Fibroblast of the aortic adventitia (primary cell): ENCODE measurements around the gene PTPRB. TPM values are rescaled to one million over a fixed set of nuclear protein-coding genes. Genes with fewer than 3 reads are reported as not detected.

ENCODE experiments used
- DNase-seq: peaks from one replicate; pipeline ENCODE4 v3.0.0-alpha.2; 2010; ENCODE audit warnings: low read depth
- H3K4me3 ChIP-seq: 2 replicates; pipeline ENCODE4 v1.5.1; 2011; ENCODE audit warnings: low read depth, mild to moderate bottlenecking, control low read depth, low read length, moderate library complexity
- total RNA-seq: library from RNA; depleted of rRNA; stranded (reverse); fragments of >200 nt; gene quantifications from 2 replicates; pipeline ENCODE4 v1.2.3, GENCODE V29; 2012; ENCODE audit warnings: low replicate concordance
- TF ChIP-seq, protein P1 (sequence below): IDR thresholded peaks from 2 replicates; pipeline ENCODE4 v1.5.1; 2011; ENCODE audit warnings: mild to moderate bottlenecking, low read length, control low read depth, inconsistent platforms; ENCODE audit not compliant: insufficient read depth

PTPRB gene
- total RNA-seq, 1 donor: 3.6 TPM

- DNase-seq: no peak
- TF ChIP-seq, protein P1, sequence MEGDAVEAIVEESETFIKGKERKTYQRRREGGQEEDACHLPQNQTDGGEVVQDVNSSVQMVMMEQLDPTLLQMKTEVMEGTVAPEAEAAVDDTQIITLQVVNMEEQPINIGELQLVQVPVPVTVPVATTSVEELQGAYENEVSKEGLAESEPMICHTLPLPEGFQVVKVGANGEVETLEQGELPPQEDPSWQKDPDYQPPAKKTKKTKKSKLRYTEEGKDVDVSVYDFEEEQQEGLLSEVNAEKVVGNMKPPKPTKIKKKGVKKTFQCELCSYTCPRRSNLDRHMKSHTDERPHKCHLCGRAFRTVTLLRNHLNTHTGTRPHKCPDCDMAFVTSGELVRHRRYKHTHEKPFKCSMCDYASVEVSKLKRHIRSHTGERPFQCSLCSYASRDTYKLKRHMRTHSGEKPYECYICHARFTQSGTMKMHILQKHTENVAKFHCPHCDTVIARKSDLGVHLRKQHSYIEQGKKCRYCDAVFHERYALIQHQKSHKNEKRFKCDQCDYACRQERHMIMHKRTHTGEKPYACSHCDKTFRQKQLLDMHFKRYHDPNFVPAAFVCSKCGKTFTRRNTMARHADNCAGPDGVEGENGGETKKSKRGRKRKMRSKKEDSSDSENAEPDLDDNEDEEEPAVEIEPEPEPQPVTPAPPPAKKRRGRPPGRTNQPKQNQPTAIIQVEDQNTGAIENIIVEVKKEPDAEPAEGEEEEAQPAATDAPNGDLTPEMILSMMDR: no peak
- no peak overlapping the region for H3K4me3 ChIP-seq
Observed at GRCh38 chr12:70467918-70468733, 169.1 kb downstream of the PTPRB start.

GRCh38 chr12:70467476-70467875 lies 169.8 kb downstream of the PTPRB start:
- TF ChIP-seq, protein P1: no peak
- DNase-seq: no peak
- H3K4me3 ChIP-seq: no peak overlapping the region

DNA sequence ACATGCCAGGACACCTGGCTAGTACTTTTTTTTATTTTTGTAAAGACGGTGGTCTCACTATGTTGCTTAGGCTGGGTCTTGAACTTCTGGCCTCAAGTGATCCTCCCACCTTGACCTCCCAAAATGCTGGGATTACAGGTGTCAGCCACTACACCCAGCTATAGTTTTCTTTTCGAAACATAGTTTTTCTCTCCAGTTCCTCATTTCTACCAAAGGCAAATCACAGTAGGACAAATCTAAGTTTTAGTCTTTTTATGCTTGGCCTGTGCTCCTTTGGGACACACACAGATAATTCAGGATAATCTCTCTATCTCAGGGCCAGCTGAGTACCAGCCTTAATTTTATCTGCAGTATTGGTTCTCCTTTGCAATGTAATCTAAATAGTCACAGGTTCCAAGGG lies 170.5 kb downstream of the PTPRB start:
- TF ChIP-seq, protein P1: no peak
- DNase-seq: no peak
- H3K4me3 ChIP-seq: no peak overlapping the region
